Measurements from ENCODE around the gene MALSU1. TPM values are rescaled to one million over a fixed set of nuclear protein-coding genes. Genes with fewer than 3 reads are reported as not detected.

Gene MALSU1
- total RNA-seq, 1 donor from 2014 or later: 56.2 TPM

GRCh38 chr7:23357190-23358093 is 58.3 kb downstream of the MALSU1 start:
- intact Hi-C loops (cut with micrococcal nuclease): loop anchor here (1.0 to 10.0 kb wide), 8 partner anchors 16 to 537 kb away; partner anchors contain the start of genes IGF2BP3 and NUP42

- intact Hi-C loops (cut with micrococcal nuclease): loop anchor here (5.0 to 10.0 kb wide), 2 partner anchors 176 to 537 kb away; partner anchors contain the start of gene NUP42
Observed at GRCh38 chr7:23358152-23358674, 59.1 kb downstream of the MALSU1 start.

Other genes starting within 250 kb of the MALSU1 start
- 13.1 and 14.6 TPM in 2 replicates for gene KLHL7, start 193.6 kb upstream of the MALSU1 start, total RNA-seq
- gene NUP42, start 117.3 kb upstream of the MALSU1 start, total RNA-seq: 41.0 and 44.2 TPM in 2 replicates
- gene GPNMB, start 52.6 kb upstream of the MALSU1 start, total RNA-seq: 0.69 and 1.9 TPM in 2 replicates
- gene IGF2BP3, start 171.2 kb downstream of the MALSU1 start, total RNA-seq: 1.7 and 2.2 TPM in 2 replicates
- gene TRA2A, start 232.6 kb downstream of the MALSU1 start, total RNA-seq: 115 TPM in 2 replicates

Measured in T-helper 1 cell treated with Interleukin-12 subunit alpha and Interleukin-12 subunit beta and Interleukin-4 antibody, amounts not matched to agents 30 ng/mL and 1 ng/mL, for 36 hours (primary cell).